ENCODE results near the gene UBE2J2. TPM values are rescaled to one million over a fixed set of nuclear protein-coding genes. Genes with fewer than 3 reads are reported as not detected.

The UBE2J2 gene
- total RNA-seq, 2 donors from 2014 or later = 59.4 to 80.5 TPM

DNA sequence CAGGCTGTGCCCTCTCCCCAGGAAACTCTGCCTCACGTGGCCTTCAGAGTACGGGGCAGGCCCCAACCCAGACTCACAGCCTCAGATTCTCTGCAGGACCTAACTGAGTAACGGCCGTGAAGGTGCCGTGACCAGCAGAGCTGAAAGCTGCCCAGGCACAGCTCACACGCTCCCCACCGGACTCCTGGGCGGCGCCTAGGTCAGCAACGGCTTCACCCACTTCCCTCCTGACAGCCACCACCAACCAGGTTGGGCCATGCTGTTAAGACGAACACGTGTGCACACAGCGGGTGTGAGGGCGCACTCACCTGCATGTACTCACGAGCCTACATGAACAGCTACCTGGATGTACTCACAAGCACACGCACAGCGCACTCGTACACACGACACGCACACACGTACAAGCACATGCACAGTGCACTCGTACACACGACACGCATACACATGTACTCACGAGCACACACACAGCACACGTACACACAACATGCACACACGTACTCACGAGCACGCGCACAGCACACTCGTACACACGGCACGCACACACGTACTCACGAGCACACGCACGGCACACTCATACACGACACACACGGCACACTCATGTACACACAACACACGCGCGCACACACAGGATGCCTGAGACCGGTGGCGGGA lies 51.0 kb downstream of the UBE2J2 start:
- peak overlapping the region in 1 of 2 donors; percentile 71 for H3K27ac Mint-ChIP-seq
- H3K36me3 Mint-ChIP-seq = peaks cover 10 to 17% of the 10 kb centered on the region in 2 donors
- DNase-seq (ENCODE audit: low spot score in 2 of 2) (no peak), ATAC-seq (no peak)
- no peaks in the 10 kb centered on the region for H3K9me3 Mint-ChIP-seq

DNA sequence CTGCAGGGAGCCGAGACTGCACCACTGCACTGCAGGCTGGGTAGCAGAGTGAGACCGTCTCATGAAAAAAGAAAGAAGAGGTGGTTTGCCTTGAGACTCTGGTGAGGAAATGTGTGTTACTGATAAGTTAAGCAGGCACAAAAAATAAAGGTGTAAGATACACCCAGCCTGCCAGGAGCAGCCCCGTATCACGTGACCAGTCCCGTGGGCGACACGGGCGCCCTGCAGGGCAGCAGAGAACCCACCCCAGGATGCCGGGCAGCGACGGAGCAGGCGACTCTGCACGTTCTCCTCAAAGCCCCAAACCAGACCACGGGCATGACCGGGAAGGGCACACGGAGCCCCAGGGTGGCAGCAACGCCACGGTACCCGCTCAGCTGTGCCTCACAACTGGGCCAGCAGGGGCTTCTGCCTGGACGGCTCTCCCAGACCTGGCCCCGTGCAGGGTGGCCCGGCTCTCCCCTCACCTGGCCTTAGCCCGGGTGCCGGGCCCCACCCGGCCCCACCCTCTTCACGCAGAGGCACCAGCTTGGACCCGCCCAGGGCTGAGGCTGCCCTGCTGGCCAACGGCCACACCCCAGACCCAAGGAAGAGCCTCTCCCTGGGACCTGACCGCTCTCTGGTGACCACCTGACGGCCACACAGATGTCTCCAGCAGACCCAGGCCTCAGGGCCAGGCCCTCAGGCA lies 51.6 kb downstream of the UBE2J2 start:
- Mint-ChIP-seq H3K9me3 (no peaks in the 10 kb centered on the region), H3K36me3 (peaks cover 10 to 18% of the 10 kb centered on the region in 2 donors), H3K27ac (peak overlapping the region in 1 of 2 donors; percentile 44)
- ATAC-seq = no peak
- no peak for DNase-seq (ENCODE audit: low spot score in 2 of 2)

DNA sequence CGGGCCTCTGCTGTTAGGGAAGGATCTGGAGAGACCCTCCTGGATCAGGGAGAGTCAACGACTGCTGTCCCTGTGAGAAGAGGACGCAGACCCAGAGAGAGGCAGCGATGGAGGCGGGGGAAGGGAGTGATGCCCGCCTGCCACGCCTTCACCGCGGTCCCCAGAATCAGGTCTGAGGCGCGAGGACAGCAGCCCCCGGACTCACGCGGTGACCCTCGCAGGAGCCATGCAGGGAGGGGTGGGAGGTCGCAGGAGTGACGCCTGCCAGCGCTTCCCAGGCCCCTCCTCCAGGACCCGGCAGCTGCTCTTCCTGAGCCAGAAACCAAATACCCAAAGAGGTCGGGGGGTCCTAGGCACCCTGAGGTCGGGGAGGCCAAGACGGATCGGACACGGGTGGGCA lies 53.5 kb downstream of the UBE2J2 start:
- Mint-ChIP-seq H3K9me3 (no peaks in the 10 kb centered on the region), H3K27ac (peak overlapping the region in 1 of 2 donors; percentile 83), H3K36me3 (peaks cover 10 to 17% of the 10 kb centered on the region in 2 donors)
- no peak for DNase-seq (ENCODE audit: low spot score in 2 of 2)
- ATAC-seq = no peak

DNA sequence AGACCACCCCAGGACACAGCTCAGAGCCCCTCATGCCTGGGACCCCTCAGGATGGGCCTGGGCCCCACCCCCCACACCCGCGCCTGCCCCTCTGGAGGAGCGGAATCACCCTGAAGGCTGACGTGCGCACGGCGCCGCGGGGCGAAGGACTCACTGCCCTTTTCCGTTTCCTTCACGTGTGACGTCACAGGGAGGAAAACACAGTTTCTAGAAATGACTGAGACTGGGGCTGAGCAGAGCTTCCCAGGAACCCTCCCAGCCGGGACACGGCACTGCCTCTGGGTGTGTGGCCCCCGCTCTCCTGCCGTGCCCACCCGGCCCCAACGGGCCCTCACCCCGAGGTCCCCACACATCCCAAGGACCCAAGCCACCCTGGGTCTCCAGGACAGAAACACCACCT lies 54.3 kb downstream of the UBE2J2 start:
- H3K27ac Mint-ChIP-seq = peak overlapping the region; percentile 68 to 83
- H3K9me3 Mint-ChIP-seq = no peaks in the 10 kb centered on the region
- peaks cover 10 to 17% of the 10 kb centered on the region in 2 donors for H3K36me3 Mint-ChIP-seq
- peak in 1 of 2 donors; percentile 17 for ATAC-seq
- no peak for DNase-seq (ENCODE audit: low spot score in 2 of 2)

DNA sequence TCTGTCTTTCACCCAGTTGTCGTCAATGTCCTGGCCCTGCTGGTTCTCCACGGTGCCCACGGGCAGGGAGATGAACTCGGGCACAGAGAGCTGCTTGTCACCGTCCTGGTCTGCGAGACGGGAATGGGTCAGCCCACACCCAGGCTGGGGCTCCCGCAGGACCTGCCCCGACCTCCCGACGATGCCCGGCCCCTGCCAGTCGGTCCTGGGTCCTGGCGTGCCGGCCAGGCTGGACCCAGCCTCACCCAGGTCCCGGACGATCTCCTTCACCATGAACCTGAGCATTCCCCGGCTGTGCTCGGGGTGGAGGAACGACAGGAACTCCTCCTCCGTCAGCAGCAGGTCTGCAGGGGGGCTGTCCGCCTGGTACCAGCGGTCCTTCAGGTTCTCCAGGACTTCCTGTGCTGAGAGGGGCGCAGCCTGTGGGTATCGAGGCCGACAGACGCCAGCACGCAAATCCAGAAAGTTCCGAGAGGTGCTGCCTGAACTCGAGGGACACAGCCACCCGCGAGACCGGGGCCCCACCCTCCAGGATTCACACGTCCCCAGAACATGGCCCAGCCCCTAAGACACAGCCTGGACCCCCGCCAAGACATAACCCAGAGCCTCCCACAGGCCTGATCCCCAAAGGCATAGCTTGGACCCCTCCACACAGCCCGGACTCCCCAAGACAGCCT lies 55.0 kb downstream of the UBE2J2 start:
- Mint-ChIP-seq H3K27ac (peak overlapping the region; percentile 65 to 83), H3K36me3 (peaks cover 10 to 17% of the 10 kb centered on the region in 2 donors), H3K9me3 (no peaks in the 10 kb centered on the region)
- DNase-seq (ENCODE audit: low spot score in 2 of 2) = no peak
- ATAC-seq = no peak

DNA sequence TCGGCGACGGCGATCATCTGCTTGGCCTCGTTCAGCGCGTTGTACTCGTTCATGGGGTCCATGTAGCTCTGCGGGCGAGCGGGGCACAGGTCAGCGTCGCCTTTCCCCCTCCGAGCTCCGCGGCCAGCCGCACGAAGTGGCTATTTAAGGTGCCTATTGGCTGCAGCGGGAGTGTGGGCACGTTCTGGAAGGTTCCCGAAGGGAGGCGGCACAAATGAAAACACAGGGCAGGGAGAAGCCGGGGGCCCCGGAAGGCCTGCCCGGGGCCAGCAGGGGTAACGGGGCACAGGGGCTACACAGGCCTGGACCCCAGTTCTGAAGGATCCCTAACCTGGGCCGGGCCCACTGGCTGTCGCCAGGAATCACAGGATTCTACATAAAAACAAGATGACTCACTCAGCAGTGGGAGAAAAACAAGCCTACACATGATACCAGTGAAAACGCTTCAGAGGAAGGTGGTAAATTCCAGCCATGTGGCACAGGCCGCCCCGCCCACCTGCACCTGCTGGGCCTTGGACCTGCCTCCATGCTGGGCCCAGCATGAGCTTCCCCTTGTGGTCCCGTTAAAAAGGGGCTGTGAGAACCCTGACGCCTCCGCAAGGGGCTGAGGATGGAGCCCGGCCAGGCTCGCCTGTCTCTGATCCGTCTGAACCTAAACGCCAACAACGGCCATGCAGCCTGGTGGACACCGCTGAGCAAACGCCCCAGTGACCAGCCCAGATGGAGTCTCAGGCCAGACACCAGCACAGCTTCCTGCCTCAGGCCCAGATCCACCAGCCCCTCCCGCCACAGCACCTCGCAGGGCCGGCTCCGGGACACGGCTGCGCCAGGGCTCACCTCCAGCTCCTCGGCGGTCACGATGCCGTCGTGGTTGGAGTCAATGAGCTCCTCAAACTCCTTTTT lies 55.8 kb downstream of the UBE2J2 start:
- DNase-seq (ENCODE audit: low spot score in 2 of 2) = no peak
- Mint-ChIP-seq H3K36me3 (peaks cover 4 to 12% of the 10 kb centered on the region in 2 donors), H3K27ac (peak overlapping the region; percentile 65 to 83), H3K9me3 (no peaks in the 10 kb centered on the region)
- peak in 1 of 2 donors; percentile 15 for ATAC-seq

DNA sequence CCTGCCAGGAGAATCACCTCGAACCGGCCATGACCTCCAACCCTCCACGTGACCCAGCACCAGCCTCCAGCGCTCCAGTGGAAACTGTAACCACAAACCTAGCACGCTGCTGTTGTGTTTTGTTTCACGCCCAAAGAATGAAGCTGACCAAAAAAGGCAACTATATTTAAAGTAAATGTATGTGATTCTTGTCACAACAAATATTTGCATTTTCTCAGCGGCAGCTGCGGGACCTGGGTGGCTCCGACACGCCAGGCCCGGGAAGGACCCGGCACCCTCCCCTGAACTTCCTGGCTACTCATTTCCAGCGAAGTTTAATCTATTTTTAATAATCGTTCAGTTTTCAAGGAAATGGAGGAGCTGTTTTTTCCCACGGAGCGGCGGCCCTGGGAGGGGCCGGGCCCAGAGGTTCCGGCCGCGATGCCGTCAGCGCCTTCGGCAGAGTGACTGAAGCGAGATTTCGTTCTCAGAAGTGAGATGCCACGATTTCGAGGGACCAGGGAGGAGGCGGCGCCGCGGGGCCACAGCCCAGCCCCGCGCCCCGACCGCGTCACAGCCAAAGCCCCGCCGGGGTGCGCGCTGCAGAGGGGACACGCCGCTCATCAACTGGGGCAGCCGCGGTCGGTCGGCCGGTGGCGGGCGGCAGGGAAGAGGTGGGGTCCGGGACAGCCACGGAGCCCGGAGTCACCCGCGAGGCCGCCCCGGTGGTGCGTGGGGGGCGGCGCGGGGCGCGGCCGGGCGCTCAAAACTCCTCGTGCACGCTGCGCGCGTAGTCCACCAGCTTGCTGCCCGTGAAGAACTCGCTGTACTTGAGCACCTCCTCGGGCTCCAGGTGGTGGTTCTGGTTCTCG lies 56.7 kb downstream of the UBE2J2 start:
- DNase-seq (ENCODE audit: low spot score in 2 of 2) (no peak), ATAC-seq (no peak)
- Mint-ChIP-seq H3K27ac (peak overlapping the region; percentile 83 to 91), H3K9me3 (no peaks in the 10 kb centered on the region), H3K36me3 (peaks cover 0 to 8% of the 10 kb centered on the region in 2 donors)

DNA sequence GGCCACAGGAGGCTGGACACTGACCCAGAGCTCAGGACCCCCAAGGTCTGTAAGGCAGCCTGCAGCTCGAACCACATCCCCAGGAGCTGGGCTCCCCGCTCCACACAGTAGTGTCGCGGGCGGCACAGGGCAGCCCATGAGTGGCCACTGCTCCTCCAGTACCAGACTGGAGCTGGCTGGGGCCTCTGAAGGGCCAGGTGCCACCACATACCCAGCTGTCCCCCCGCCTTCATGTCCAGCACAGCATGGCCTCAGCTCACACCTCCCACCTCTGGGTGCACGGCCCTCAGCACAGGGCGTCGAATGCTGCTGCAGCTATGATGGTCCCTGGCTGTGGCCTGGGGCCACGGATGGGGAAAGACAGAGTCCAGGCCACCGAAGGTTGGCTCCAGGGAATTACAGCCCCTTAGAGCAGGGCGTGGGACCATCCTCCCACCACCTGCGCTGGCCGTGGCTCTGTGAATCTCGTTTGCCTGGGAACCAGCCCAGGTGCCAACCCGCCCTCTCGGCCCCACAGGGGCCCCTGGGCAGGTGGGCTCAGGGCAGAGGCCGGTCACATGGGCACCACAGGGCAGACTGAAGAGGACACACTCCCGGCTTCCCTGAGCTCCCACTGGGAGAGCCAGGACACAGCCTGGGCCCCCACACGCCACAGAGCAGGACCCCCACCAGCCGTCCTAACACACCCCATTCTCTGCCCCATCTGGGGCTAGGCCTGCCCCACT lies 57.6 kb downstream of the UBE2J2 start:
- DNase-seq (ENCODE audit: low spot score in 2 of 2) (no peak), ATAC-seq (no peak)
- Mint-ChIP-seq H3K27ac (peak overlapping the region; percentile 74 to 91), H3K9me3 (no peaks in the 10 kb centered on the region), H3K36me3 (peaks cover 0 to 8% of the 10 kb centered on the region in 2 donors)

DNA sequence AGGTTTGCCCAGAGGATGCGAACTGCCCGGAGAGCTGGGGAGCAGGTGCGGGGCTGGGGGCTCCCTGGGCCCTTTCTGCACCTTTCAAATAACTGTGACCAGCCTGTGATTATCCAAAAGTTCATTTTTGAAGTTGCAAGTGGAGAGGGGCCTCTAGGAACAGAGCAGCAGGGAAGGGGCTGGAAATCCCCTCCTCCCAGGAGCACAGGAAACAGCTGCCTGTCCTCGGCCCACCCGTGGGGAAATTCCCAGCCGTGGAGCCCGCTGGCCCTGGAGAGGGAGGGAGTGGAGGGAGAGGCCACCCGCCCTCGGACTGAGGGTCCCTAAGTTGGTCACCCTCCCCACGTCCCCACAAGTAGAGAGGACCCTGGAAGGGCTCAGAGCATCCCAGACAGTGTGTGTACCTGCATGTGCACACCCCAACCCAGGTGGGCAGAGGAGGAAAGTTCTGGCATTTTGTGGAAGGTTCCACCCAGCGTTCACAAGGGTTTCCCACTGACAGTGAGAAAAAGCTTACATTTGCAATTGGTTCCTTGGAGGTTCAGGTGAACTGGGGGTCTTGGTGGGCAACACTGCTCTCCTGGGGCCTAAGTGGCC lies 58.5 kb downstream of the UBE2J2 start:
- DNase-seq (ENCODE audit: low spot score in 2 of 2) (no peak), ATAC-seq (no peak)
- Mint-ChIP-seq H3K9me3 (no peaks in the 10 kb centered on the region), H3K27ac (peak overlapping the region; percentile 65 to 74), H3K36me3 (peaks cover 3 to 8% of the 10 kb centered on the region in 2 donors)

DNA sequence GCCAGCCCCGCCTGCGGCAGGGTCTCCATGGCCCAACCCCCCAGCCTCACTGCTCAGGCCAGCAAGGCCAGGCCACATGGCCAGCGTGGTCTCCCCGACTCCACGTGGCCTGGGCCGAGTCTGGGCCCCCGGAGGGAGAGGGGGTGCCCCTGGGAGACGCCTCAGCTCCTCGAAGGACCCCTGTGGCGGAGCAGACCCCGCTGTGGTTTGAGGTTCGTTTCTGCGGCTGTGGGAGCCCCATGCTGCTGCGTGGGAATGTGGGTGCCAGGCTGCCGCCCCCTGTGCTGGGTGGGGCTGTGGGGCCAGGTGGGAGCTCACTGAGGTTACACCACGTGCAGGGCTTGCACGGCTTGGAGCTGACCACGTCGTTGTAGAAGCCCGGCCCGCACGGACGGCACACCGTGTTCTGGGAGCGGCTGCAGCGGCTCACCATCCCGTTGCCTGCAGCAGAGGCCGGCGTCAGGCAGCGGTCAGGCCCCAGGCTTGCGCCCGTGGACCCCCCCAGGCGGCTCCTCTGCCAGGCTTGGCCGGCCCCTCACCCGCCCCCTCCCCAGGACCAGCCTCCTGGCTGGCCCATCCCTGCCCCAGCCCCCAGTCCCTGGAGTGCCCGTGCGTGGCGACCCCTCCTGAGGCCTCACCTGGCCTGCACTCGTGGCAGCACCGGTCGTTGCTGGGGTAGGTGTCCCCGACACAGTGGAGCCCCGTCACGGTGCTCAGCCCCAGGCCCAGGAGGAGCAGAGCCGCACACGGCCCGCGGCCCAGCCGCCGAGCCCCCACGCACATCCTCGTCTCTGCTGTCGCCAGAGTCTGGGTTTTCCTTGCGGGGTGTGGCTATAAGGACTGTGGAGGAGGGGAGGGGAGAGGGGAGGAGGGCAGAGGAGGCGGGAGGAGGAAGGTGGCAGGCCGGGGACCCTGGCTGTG lies 60.0 kb downstream of the UBE2J2 start, which contains the start of gene TNFRSF4:
TNFRSF4 (minus strand) TSS at position 809 of the 921 bp plus-strand sequence; CDS start at position 783, 26 bp downstream.
- no peak for DNase-seq (ENCODE audit: low spot score in 2 of 2)

DNA sequence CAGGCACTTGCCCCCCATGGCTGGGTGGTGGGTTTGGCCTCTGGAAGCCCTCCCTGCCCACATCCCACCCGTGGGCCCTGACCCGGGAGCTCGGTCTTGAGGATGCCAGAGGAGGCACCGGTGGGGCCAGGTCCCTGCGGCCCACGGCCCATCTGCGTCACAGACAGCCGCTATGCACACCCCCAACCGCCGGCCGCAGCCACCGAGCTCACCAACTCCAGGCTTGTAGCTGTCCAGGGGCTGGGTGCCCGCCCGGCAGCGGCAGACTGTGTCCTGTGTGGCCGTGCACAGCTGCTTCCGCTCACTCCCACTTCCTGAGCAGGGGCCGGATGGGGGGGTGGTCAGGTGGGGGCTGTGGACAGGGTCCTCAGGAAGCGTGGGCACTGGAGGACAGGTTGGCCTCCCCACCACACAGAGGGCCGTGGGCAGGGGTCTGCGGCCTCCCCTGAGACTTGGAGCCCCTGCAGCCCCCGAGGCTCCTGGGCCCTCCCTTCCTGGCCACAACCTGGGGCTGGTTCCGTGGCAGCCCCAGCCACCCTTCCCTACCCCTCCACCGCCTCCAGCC lies 60.8 kb downstream of the UBE2J2 start:
- Mint-ChIP-seq H3K9me3 (no peaks in the 10 kb centered on the region), H3K36me3 (peaks cover 7 to 8% of the 10 kb centered on the region in 2 donors), H3K27ac (peak overlapping the region in 1 of 2 donors; percentile 65)
- peak in 1 of 2 donors; percentile 84 for DNase-seq (ENCODE audit: low spot score in 2 of 2)
- peak in 1 of 2 donors; percentile 41 for ATAC-seq

More for the DNA sequence above, 60.0 kb downstream of the UBE2J2 start, which contains the start of gene TNFRSF4:
- H3K36me3 Mint-ChIP-seq = peaks cover 7 to 8% of the 10 kb centered on the region in 2 donors
- peak within 1 kb of the TSS; percentile 65 to 74 for H3K27ac Mint-ChIP-seq
- H3K9me3 Mint-ChIP-seq = no peaks in the 10 kb centered on the region
- ATAC-seq = peak; percentile 25 to 28

DNA sequence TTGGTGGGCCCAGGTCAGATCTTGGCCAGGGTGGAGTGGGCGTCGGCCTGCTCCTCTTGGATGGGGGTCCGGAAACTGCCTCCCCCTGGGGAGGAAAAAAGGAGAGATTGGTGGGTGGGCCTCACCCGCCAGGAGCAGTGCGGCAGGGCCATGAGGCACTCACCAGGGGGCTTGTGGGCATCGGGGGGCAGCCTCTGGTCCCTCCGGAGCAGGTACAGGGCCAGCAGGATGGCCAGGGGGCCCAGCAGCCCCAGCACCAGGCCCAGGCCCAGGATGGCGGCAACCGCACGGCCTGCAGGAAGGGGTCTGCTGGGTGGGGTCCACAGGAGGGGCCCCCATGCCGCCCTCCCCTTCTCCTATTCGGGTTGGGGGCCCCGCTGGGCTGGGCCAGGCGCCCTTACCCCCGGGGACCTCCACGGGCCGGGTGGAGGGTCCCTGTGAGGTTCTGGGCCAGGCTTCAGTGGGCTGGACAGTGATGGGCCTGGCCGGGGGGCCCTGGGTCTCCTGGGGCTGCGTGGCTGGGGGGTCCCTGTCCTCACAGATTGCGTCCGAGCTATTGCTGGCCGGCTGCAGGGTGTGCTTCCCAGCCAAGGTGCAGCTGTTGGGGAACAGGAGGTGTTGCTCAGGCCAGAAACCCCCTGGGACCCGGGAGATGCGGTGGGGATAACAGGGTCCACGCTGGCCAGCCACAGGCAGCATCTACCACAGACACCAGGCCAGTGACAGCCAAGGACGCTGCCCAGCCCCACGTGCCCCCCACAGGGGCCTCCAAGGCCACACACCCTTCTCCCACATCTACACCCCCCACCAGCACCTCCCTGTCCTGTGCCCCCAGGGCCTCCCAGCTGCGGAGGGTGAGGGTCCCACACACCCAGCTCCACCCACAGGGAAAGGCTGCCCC lies 61.9 kb downstream of the UBE2J2 start:
- H3K36me3 Mint-ChIP-seq = peaks cover 5 to 7% of the 10 kb centered on the region in 2 donors

More for the DNA sequence above, 61.9 kb downstream of the UBE2J2 start:
- peak overlapping the region; percentile 85 to 91 for H3K27ac Mint-ChIP-seq
- no peak for ATAC-seq
- H3K9me3 Mint-ChIP-seq = no peaks in the 10 kb centered on the region
- DNase-seq (ENCODE audit: low spot score in 2 of 2) = peak in 1 of 2 donors; percentile 55
